ENCODE results near the gene NCOA1.

DNA sequence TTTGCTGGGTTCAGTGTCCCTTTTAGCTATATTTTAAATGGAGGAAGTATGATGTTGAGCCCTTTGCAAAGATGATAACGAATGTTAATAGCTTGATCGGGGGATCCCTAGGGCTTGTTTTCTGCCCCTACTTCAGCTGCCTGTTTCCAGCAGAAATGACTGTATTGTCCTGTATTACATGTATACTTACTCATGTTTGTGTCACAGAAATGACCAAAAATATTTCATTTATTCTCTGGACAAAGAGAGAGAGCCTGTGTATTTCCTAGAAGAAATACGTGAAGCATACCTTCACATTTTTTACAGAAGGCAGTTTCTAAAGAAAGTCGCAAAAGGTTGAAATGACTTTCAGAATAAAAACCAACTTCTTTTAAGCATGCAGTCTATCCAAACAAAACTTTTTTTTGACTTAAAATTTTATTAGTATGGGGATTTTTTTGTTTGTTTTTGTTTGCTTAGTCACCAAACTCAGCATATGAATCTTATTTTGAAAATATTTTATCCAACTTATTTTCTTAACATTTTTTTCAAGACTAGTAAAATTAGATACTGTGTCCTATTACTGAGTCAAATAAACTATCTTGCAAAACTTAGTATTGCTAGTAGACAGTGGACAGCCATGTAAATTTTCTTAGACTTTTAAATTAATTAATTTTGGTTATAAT lies 233.2 kb downstream of the NCOA1 start:
- TF ChIP-seq, protein P1, sequence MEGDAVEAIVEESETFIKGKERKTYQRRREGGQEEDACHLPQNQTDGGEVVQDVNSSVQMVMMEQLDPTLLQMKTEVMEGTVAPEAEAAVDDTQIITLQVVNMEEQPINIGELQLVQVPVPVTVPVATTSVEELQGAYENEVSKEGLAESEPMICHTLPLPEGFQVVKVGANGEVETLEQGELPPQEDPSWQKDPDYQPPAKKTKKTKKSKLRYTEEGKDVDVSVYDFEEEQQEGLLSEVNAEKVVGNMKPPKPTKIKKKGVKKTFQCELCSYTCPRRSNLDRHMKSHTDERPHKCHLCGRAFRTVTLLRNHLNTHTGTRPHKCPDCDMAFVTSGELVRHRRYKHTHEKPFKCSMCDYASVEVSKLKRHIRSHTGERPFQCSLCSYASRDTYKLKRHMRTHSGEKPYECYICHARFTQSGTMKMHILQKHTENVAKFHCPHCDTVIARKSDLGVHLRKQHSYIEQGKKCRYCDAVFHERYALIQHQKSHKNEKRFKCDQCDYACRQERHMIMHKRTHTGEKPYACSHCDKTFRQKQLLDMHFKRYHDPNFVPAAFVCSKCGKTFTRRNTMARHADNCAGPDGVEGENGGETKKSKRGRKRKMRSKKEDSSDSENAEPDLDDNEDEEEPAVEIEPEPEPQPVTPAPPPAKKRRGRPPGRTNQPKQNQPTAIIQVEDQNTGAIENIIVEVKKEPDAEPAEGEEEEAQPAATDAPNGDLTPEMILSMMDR (IDR thresholded peaks at IDR 0.05 in 4 of 5, conservative IDR thresholded peaks at IDR 0.05 in 1 of 5) = no peak
- no peak for TF ChIP-seq POLR2A (IDR thresholded peaks at IDR 0.05)
